Liver (tissue), 9 donors: ENCODE results near the gene COL3A1. TPM values are rescaled to one million over a fixed set of nuclear protein-coding genes. Genes with fewer than 3 reads are reported as not detected.

Experiments
- DNase-seq: peaks from one replicate; pipeline ENCODE4 v3.0.0-alpha.2; 2017; ENCODE audit warnings: low spot score
- H3K27ac ChIP-seq, 2 donors: one replicate each; pipeline ENCODE4 v1.7.0; 2013; ENCODE audit warnings: inconsistent platforms in 2 of 2, low read length in 2 of 2, control low read depth in 1 of 2, low read depth in 1 of 2, mild to moderate bottlenecking in 1 of 2
- H3K27me3 ChIP-seq, 4 donors: one replicate each; pipeline versions ENCODE4 v1.6.1 to v1.7.0; 2013; ENCODE audit warnings: low read length in 3 of 4, inconsistent platforms in 1 of 4, mild to moderate bottlenecking in 1 of 4, moderate library complexity in 1 of 4; ENCODE audit not compliant: control insufficient read depth in 4 of 4, insufficient read depth in 4 of 4
- H3K36me3 ChIP-seq, 4 donors: one replicate each; pipeline versions ENCODE4 v1.6.1 to v1.7.0; 2013; ENCODE audit warnings: low read length in 3 of 4, mild to moderate bottlenecking in 3 of 4, low read depth in 1 of 4, moderate library complexity in 1 of 4; ENCODE audit not compliant: control insufficient read depth in 4 of 4, insufficient read depth in 3 of 4
- H3K4me1 ChIP-seq, 4 donors: one replicate each; pipeline versions ENCODE4 v1.6.1 to v1.7.0; 2013; ENCODE audit warnings: low read length in 3 of 4, mild to moderate bottlenecking in 3 of 4, moderate library complexity in 1 of 4; ENCODE audit not compliant: control insufficient read depth in 4 of 4, insufficient read depth in 4 of 4
- H3K4me3 ChIP-seq, 3 donors: one replicate each; pipeline versions ENCODE4 v1.6.1 to v1.7.0; 2013; ENCODE audit warnings: low read length in 3 of 3, control low read depth in 1 of 3, low read depth in 1 of 3, mild to moderate bottlenecking in 1 of 3
- H3K9ac ChIP-seq, 2 donors: one replicate each; pipeline ENCODE4 v1.7.0; 2013; ENCODE audit warnings: low read length in 2 of 2, mild to moderate bottlenecking in 2 of 2, moderate library complexity in 2 of 2, control low read depth in 1 of 2, low read depth in 1 of 2
- H3K9me3 ChIP-seq, 4 donors: one replicate each; pipeline versions ENCODE4 v1.6.1 to v1.7.0; 2013; ENCODE audit warnings: low read length in 3 of 4; ENCODE audit not compliant: control insufficient read depth in 4 of 4
- ATF3 ChIP-seq: IDR thresholded peaks from 2 replicates; pipeline ENCODE4 v1.6.1; 2016; ENCODE audit warnings: antibody characterized with exemption
- EGR1 ChIP-seq, 2 donors: IDR thresholded peaks; 2 replicates each; pipeline ENCODE4 v1.6.1; 2016 to 2018; ENCODE audit warnings: antibody characterized with exemption in 2 of 2, low read depth in 2 of 2
- FOXA1 ChIP-seq: IDR thresholded peaks from 2 replicates; pipeline ENCODE4 v1.6.1; 2016; ENCODE audit warnings: antibody characterized with exemption
- FOXA2 ChIP-seq: IDR thresholded peaks from 2 replicates; pipeline ENCODE4 v1.6.1; 2016; ENCODE audit warnings: antibody characterized with exemption
- GABPA ChIP-seq, 2 donors: IDR thresholded peaks in 1 of 2; conservative IDR thresholded peaks in 1 of 2; 2 replicates each; pipeline ENCODE4 v1.6.1; 2016; ENCODE audit warnings: antibody characterized with exemption in 2 of 2, mild to moderate bottlenecking in 1 of 2, moderate library complexity in 1 of 2
- HNF4A ChIP-seq, 2 donors: conservative IDR thresholded peaks; 2 replicates each; pipeline ENCODE4 v1.6.1; 2016; ENCODE audit warnings: antibody characterized with exemption in 2 of 2, mild to moderate bottlenecking in 2 of 2
- HNF4G ChIP-seq: IDR thresholded peaks from 2 replicates; pipeline ENCODE4 v1.6.1; 2016; ENCODE audit warnings: antibody characterized with exemption
- JUND ChIP-seq, 2 donors: IDR thresholded peaks; 2 replicates each; pipeline ENCODE4 v1.6.1; 2016; ENCODE audit warnings: antibody characterized with exemption in 2 of 2
- MAX ChIP-seq: IDR thresholded peaks from 2 replicates; pipeline ENCODE4 v1.6.1; 2016; ENCODE audit warnings: antibody characterized with exemption
- NR2F2 ChIP-seq: IDR thresholded peaks from 2 replicates; pipeline ENCODE4 v1.6.1; 2016; ENCODE audit warnings: antibody characterized with exemption
- RAD21 ChIP-seq, 2 donors: IDR thresholded peaks; 2 replicates each; pipeline ENCODE4 v1.6.1; 2016; ENCODE audit warnings: antibody characterized with exemption in 2 of 2, mild to moderate bottlenecking in 2 of 2
- REST ChIP-seq: IDR thresholded peaks from 2 replicates; pipeline ENCODE4 v1.6.1; 2016; ENCODE audit warnings: antibody characterized with exemption, mild to moderate bottlenecking
- RXRA ChIP-seq, 2 donors: IDR thresholded peaks; 2 replicates each; pipeline ENCODE4 v1.6.1; 2017 to 2018; ENCODE audit warnings: antibody characterized with exemption in 2 of 2, mild to moderate bottlenecking in 1 of 2
- SP1 ChIP-seq: IDR thresholded peaks from 2 replicates; pipeline ENCODE4 v1.6.1; 2018; ENCODE audit warnings: antibody characterized with exemption, mild to moderate bottlenecking
- TAF1 ChIP-seq: conservative IDR thresholded peaks from 2 replicates; pipeline ENCODE4 v1.6.1; 2016; ENCODE audit warnings: antibody characterized with exemption, mild to moderate bottlenecking
- YY1 ChIP-seq: IDR thresholded peaks from 2 replicates; pipeline ENCODE4 v1.6.1; 2016; ENCODE audit warnings: antibody characterized with exemption, mild to moderate bottlenecking
- ZBTB33 ChIP-seq: IDR thresholded peaks from 2 replicates; pipeline ENCODE4 v1.6.1; 2016; ENCODE audit warnings: antibody characterized with exemption
- WGBS: extraction: QIAGEN DNeasy Blood & Tissue Kit; methylation state at CpG from one replicate; pipeline ENCODE4 v1.1.7; 2013; 5-methylcytosine and 5-hydroxymethylcytosine counted together
- polyA plus RNA-seq, 2 donors: library from polyadenylated mRNA; stranded (reverse) in 1 of 2; unstranded in 1 of 2; fragments of 200-250 nt in 1 of 2; fragments of >200 nt in 1 of 2; fragmentation: Nextera tagmentation in 1 of 2; extraction: Ambion mirVana in 1 of 2; gene quantifications; one replicate each; pipeline versions ENCODE4 v1.2.1 to v1.2.3, GENCODE V29; 2013 to 2015
- total RNA-seq, 2 donors: library from RNA; depleted of rRNA; stranded (reverse); fragments of >200 nt; gene quantifications; one replicate each; pipeline ENCODE4 v1.2.3, GENCODE V29; 2014
- donor health status: healthy.
- donor health status: healthy.
- donor health status: healthy.
- donor health status: healthy.
- donor health status: healthy.

COL3A1 gene
- total and polyA plus RNA-seq, 4 donors, result 21.4 to 207 (median 93.3) TPM

GRCh38 chr2:188949046-188949818 lies 24.9 kb upstream of the COL3A1 start:
- 83% methylated on average over 25 of the region's 25 CpGs for WGBS

DNA sequence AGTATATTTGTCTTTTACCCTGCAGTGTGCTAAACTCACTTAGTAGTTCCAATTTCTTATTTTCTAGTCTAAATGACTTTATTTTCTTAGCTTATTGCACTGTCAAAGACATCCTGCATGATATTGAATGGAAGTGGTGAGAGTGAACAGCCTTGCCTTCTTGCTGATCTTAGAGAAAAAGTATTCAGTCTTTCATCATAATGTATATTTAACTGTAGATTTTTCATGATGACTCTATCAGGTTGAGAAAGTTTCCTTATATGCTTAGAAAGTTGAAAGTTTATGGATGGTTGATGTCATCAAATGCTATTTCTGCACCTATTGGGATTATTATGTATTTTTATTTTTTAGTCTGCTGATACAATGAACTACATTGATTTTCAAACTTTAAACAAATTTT lies 21.3 kb upstream of the COL3A1 start:
- no peak for DNase-seq
- H3K4me1 ChIP-seq, result no peaks in the 10 kb centered on the region
- H3K9ac ChIP-seq, result no peak overlapping the region
- no peak overlapping the region for H3K27ac ChIP-seq
- no peak overlapping the region for H3K4me3 ChIP-seq
- H3K9me3 ChIP-seq, result peaks cover 0 to 2% (median 0%) of the 10 kb centered on the region in 4 donors
- peaks cover 0 to 2% (median 0%) of the 10 kb centered on the region in 4 donors for H3K27me3 ChIP-seq
- H3K36me3 ChIP-seq, result no peaks in the 10 kb centered on the region
- TF ChIP-seq HNF4G (no peak), ATF3 (no peak), ZBTB33 (no peak), HNF4A (conservative IDR thresholded peaks at IDR 0.05) (no peak), MAX (no peak), FOXA1 (no peak), JUND (IDR thresholded peaks at IDR 0.05) (no peak), FOXA2 (no peak), TAF1 (no peak), SP1 (no peak), REST (no peak), GABPA (IDR thresholded peaks at IDR 0.05 in 1 of 2, conservative IDR thresholded peaks at IDR 0.05 in 1 of 2) (no peak), RAD21 (IDR thresholded peaks at IDR 0.05) (no peak), RXRA (IDR thresholded peaks at IDR 0.05) (no peak), NR2F2 (no peak)

More at GRCh38 chr2:188949046-188949818, 24.9 kb upstream of the COL3A1 start:
- DNase-seq, result no peak
- no peaks in the 10 kb centered on the region for H3K4me1 ChIP-seq
- H3K9ac ChIP-seq, result no peak overlapping the region
- H3K9me3 ChIP-seq, result peaks cover 0 to 2% (median 0%) of the 10 kb centered on the region in 4 donors
- no peaks in the 10 kb centered on the region for H3K36me3 ChIP-seq
- TF ChIP-seq FOXA1 (no peak), HNF4A (conservative IDR thresholded peaks at IDR 0.05) (no peak), SP1 (no peak), YY1 (no peak), GABPA (IDR thresholded peaks at IDR 0.05 in 1 of 2, conservative IDR thresholded peaks at IDR 0.05 in 1 of 2) (no peak), ATF3 (no peak), RAD21 (IDR thresholded peaks at IDR 0.05) (no peak), MAX (no peak), EGR1 (IDR thresholded peaks at IDR 0.05; ENCODE audit: low read depth in 2 of 2) (no peak), NR2F2 (no peak), FOXA2 (no peak), JUND (IDR thresholded peaks at IDR 0.05) (no peak), HNF4G (no peak), RXRA (IDR thresholded peaks at IDR 0.05) (no peak), ZBTB33 (no peak)
- peaks cover 0 to 2% (median 0%) of the 10 kb centered on the region in 4 donors for H3K27me3 ChIP-seq
- no peak overlapping the region for H3K27ac ChIP-seq
- no peak overlapping the region for H3K4me3 ChIP-seq
